T-helper 9 cell (primary cell): ENCODE results near the gene MLPH.

Experiments
- DNase-seq: peaks from one replicate; pipeline ENCODE4 v3.0.0-alpha.2; 2020

Gene MLPH

GRCh38 chr2:237500681-237501424 is 13.8 kb downstream of the MLPH start:
- DNase-seq = no peak

DNA sequence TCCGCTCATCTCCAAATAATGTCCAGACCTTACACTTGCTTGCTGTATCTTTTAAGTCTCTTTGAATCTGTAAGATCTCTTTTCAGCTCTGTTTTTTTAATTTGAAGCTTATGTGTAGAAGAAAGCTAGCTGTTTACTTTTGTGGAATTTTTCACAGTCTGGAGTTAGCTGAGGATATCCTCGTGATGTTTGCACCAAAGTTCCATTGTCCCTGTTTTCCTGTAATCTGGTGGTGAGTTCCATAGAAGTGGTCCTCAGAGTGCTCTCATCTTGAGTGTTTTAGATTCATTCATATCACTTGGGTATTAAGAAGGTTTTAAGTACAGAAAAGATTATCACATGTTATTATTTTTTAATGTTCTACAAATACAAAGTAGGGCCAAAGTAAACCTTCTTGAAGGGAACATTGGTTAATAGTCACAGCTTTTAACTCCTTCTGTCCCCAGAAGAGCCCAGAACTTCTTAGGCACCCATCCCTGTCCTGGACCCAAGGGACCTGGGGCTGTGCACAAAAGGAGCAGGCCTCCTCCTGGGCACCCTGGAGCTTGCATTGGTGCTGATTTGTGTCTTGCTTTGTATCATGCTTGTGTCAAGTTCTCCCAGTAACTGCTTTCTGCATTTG is 15.0 kb downstream of the MLPH start:
- no peak for DNase-seq

- no peak for DNase-seq
These were observed 16.1 kb downstream of the MLPH start for GRCh38 chr2:237503201-237503600.

DNA sequence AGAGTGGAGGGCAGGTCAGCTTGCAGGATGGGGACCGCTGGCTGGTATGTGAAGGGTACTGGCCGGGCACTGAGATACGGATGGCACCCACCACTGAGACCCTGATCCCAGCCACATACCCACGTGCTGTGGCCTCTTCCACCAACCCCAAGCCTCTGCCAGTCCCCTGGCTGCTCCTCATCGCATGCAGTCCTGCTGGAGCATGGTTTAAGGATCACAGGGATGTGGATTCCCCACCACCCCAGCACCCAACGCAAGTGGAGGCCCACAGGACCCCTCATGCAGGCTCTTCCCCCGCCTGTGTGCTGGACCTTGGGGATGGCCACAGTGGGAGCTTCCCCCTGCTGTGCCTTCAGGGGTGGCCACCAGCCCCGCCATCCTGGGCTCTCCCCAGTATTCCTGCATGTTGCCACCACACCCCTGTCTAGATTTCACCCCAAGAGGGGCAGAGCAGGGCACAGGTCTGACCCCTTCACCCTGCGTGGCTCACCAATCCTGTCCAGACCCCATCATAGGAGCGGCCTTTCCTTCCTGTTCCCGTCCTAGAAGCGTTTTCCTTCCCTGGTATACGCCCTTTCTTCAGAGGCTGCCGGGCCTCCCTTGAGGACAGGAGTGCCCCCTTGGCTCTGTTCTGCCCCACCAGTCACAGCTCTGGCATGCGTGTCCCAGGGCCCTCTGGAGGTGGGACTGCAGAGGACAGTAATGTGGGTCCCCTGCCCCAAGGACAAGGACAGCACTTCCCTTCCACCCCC is 18.3 kb downstream of the MLPH start:
- no peak for DNase-seq

GRCh38 chr2:237507512-237507911 is 20.5 kb downstream of the MLPH start:
- no peak for DNase-seq

DNA sequence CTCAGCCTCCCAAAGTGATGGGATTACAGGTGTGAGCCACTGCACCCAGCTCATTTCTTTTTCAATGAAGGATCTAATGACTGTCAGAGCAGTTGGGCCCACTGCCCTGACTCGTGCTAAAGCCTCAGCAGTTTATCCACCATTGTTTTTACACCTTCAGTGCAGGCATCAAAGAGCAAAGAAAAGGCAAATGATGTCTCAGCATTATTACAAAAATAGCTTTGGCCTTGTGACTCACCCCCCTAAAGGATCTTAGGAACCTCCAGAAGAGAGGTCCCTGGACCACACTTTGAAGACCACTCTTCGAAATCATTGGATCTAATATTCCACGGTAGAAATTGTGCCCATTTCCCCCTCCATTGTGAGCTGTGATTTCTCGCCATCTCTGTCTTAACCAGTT is 21.3 kb downstream of the MLPH start:
- no peak for DNase-seq

DNA sequence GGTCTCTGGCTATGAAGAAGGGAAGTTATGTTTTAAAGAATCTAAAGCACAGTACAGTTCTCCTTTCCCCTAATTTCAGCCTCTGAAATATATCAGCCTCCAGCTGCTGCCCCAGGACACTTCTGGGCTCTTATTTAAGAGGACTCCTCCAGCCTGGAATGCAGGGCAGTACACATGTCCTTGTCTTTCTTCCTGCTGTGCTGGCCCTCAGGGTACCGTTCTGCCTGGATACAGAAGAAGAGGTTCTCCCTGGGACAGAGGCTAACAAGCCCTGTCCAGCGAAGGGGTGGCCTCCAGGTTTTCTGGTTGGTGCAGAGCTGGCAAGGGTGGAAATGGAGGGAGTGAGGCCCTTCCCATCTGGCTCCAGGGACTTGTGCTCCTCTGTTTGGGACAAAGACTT is 22.1 kb downstream of the MLPH start:
- no peak for DNase-seq

GRCh38 chr2:237509905-237510304 is 22.9 kb downstream of the MLPH start:
- DNase-seq = no peak

GRCh38 chr2:237510502-237511217 is 23.6 kb downstream of the MLPH start:
- DNase-seq = no peak

- DNase-seq = no peak
These were observed 24.4 kb downstream of the MLPH start for GRCh38 chr2:237511433-237511832.

GRCh38 chr2:237511885-237512405 is 24.9 kb downstream of the MLPH start:
- DNase-seq = no peak

GRCh38 chr2:237512774-237513466 is 25.9 kb downstream of the MLPH start:
- peak; percentile 70 for DNase-seq

- DNase-seq = no peak
These were observed 26.6 kb downstream of the MLPH start for GRCh38 chr2:237513693-237514092.

DNA sequence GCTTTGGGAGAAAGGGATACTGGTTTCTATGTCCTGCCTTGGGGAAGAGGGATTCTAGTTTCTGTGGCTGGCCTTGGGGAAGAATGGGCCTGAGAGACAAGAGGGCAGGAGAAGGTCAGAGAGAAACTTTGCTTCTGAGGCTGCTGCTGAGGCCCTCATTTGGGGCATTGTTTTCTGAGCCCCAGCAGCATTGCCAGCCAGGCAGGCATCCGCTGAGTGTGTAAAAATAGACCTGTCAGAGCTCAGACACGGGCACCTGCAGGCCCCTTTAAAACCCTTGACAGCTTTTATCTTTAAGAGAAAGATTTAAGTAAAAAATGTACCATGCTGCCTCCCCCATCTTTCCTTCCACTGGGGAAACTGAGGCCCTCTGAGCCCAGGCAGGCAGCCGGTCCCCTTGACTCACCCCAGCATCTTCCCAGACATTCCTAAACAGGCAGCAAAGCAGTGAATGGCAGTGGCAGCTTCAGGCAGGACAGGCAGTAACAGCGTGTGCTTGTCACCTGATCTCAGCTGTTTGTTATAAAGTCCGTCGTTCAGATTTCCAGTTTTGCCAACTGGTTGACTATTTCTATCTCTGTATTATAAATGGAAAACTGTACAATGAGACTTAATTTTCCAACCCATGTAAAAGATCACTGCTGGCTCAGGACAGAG is 27.6 kb downstream of the MLPH start:
- DNase-seq = no peak

DNA sequence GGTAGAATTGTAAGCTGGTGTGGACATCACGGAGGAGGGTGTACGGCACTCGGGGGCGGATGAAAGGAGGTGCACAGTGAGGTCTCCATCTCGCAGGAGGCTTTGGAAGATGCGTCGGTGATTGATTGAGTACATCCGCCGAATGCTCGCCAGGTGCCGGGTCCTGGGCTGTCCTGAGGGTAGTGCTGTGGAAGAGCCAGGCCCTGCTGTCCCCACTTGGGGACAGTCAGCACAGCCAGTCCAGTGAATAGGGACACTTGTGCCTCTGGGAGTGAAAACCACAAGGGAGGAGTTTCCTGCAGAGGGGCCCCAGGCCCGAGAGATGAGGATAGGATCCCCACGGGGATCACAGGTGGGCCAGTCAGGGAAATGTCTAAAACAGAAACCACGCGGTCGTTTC is 28.1 kb downstream of the MLPH start:
- DNase-seq = no peak

- DNase-seq = no peak
These were observed 28.7 kb downstream of the MLPH start for GRCh38 chr2:237515621-237516275.

DNA sequence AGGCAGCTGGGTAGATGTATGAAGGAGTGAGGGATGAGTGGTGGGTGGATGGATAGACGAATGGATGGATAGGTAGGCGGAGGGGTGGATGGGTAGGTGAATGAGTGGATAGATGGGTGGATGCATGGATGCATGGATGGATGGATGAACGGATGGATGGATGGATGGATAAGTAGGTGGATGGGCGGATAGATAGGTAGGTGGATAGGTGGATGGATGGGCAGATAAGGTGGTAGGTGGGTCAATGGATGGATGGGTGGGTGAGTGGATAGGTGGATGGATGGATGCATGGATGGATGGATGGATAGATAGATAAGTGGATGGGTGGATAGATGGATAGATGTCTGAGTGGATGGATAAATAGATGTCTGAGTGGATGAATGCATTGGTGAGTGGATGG is 30.1 kb downstream of the MLPH start:
- no peak for DNase-seq

GRCh38 chr2:237517990-237518389 is 30.9 kb downstream of the MLPH start:
- DNase-seq = no peak

- DNase-seq = no peak
These were observed 32.6 kb downstream of the MLPH start for GRCh38 chr2:237519506-237520245.

- DNase-seq = no peak
These were observed 33.2 kb downstream of the MLPH start for GRCh38 chr2:237520290-237520689.

GRCh38 chr2:237524631-237525030 is 37.6 kb downstream of the MLPH start:
- no peak for DNase-seq
